Medulla oblongata (tissue), 1 donor: ENCODE data around the gene MGAT4A.

Experiments
- DNase-seq: peaks from one replicate; pipeline ENCODE4 v3.0.0-alpha.2; 2015; ENCODE audit errors: extremely low spot score

MGAT4A gene

GRCh38 chr2:98731041-98731893 is at the start of gene MGAT4A:
TSS of gene MGAT4A (minus strand) at chr2:98731132. CDS start at chr2:98726332, 4,800 bp downstream.
- DNase-seq = peak; percentile 83

- DNase-seq = no peak
These were observed 48.0 kb upstream of the MGAT4A start for GRCh38 chr2:98778741-98779483.

GRCh38 chr2:98778151-98778550 is 47.2 kb upstream of the MGAT4A start:
- DNase-seq = no peak

- DNase-seq = no peak
These were observed 46.8 kb upstream of the MGAT4A start for GRCh38 chr2:98777710-98778109.

GRCh38 chr2:98777076-98777475 is 46.1 kb upstream of the MGAT4A start:
- DNase-seq = no peak

GRCh38 chr2:98776136-98776535 is 45.2 kb upstream of the MGAT4A start:
- no peak for DNase-seq

GRCh38 chr2:98775146-98775986 is 44.4 kb upstream of the MGAT4A start:
- DNase-seq = no peak

- DNase-seq = no peak
These were observed 43.0 kb upstream of the MGAT4A start for GRCh38 chr2:98773907-98774306.

GRCh38 chr2:98773169-98773568 is 42.2 kb upstream of the MGAT4A start:
- DNase-seq = no peak

- DNase-seq = no peak
These were observed 41.6 kb upstream of the MGAT4A start for GRCh38 chr2:98772536-98772935.

GRCh38 chr2:98771721-98772524 is 41.0 kb upstream of the MGAT4A start:
- peak; percentile 31 for DNase-seq

- no peak for DNase-seq
These were observed 40.3 kb upstream of the MGAT4A start for GRCh38 chr2:98771264-98771663.

GRCh38 chr2:98769784-98770183 is 38.9 kb upstream of the MGAT4A start:
- no peak for DNase-seq

GRCh38 chr2:98769114-98769476 is 38.2 kb upstream of the MGAT4A start:
- DNase-seq = no peak

GRCh38 chr2:98768384-98769113 is 37.6 kb upstream of the MGAT4A start:
- peak; percentile 60 for DNase-seq

- DNase-seq = no peak
These were observed 33.6 kb upstream of the MGAT4A start for GRCh38 chr2:98764499-98764898.

GRCh38 chr2:98763209-98763951 is 32.4 kb upstream of the MGAT4A start:
- DNase-seq = no peak

- no peak for DNase-seq
These were observed 31.0 kb upstream of the MGAT4A start for GRCh38 chr2:98761909-98762308.

GRCh38 chr2:98761267-98761781 is 30.4 kb upstream of the MGAT4A start:
- DNase-seq = peak; percentile 60
